ENCODE measurements around the gene PLCB1.

Gene PLCB1

DNA sequence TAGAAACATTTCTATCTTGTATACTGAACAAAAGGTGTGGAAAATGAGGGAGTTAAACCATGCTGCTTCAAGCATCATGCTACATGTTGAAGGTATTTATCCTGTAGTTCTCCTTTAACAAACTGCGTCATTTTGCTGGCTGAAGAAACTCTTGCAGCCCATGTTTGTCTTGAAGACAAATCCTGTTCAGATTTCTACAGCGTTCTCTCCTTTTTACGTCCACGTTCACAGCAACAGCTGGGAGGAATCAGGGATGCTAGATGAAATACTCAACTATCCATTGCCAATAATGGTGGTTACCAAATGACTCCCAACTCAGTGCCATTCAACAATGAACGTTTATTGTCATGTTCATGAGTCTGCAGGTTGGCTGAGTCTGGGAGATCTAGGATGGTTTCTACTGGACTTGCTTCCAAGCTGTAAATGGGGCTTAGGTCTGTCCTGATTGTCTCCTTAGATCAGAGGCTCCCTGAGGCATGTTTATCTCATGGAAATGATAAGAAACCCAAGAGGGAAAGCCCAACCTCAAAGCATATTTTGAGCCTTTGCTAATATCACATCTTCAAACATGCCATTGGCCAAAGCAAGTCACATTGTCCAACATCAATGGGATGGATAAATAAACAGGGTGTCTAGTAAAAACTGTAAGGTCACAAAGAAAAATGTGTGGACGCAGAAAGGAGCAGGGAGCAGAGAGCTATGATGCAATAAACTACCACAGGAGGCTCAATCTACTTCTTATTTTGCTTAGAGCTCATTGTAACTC is 2.7 kb upstream of the PLCB1 start:
- no peak for DNase-seq

DNA sequence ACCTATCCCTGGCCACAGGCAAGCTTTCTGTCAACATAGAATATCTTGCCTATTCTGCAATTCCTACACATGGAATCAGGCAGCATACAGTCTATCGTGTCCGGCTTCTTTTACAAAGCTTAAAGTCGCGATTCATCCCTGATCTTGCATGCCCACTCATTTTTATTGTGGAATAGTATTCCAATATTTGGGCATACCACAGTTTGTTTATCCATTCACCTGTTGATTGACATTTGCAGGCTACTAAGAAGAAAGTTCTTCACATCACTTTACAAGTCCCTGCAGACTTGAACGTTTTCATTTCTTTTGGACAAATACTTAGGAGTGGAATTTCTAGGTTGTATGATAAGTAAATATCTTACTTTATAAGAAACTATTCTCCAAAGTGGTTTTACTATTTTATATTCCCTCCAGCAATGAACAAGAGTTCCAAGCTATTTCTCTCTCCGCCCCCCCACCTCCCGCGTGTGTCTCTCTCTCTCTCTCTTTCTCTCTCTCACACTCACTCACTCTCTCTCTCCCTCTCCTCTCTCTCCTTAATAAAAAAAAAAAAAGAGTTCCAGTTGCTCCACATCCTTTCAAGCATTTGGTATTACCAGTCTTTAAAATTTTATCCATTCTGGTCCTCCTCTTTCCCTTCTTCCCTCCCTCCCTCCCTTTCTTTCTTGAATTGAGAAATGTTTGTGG is 1.1 kb upstream of the PLCB1 start:
- no peak for DNase-seq

DNA sequence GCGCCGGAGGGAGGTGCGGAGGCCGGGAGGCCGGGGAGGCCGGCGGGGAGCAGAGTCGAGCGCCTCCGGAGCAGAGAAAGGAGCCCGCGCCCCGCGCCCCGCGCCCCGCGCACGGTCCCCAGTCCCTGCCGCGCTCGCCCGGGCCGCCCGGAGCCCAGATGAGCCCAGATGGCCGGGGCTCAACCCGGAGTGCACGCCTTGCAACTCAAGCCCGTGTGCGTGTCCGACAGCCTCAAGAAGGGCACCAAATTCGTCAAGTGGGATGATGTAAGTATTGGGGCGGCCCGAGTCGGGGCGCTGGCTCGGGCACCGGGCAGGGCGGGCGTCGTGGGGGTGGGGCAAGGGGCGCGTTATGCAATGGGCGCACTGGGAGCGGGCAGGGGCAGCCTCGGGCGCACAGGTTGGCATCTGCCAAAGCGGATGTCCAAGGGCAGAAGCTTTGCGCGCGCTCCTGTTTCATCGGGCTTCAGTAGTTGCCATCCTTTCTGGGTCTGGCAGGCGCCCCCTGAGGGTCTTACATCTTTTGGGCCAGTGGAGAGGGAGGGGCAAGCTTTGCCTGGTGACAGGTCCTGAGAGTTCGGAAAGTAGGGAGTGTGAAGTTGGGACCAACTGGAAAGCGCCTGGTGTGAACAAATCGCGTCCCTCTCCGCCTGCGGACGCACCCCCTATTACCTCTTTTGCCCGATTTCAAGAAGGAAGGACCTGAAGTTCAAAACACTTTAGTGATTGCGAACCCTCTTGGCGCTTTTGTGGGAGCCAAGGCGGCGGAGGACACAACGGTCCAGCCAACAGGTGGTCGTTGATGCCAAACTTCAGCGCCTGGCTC is 631 bp downstream of the PLCB1 start:
- peak; percentile 46 for DNase-seq

DNA sequence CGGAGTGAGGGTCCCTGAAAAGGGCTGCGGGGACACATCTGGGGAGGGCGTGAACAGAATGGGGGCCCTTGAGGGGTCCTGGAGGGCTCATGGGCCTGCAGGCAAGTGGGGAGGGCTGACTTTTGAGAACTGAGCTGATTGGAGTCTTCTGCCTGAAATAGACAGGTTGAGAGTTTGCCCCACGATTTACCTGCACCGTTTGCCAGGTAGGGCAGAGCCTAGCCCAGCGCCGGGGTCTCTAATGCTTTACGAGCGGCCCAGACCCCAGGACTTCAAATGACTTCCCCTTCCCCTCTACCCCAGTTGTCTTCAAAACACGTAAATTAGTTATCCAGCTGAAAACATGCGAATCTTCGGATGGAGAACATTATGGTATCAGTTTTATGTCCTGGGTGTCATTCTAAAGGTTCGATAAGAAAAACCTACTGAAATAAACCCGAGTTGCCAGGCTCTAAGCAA is 1.3 kb downstream of the PLCB1 start:
- no peak for DNase-seq

DNA sequence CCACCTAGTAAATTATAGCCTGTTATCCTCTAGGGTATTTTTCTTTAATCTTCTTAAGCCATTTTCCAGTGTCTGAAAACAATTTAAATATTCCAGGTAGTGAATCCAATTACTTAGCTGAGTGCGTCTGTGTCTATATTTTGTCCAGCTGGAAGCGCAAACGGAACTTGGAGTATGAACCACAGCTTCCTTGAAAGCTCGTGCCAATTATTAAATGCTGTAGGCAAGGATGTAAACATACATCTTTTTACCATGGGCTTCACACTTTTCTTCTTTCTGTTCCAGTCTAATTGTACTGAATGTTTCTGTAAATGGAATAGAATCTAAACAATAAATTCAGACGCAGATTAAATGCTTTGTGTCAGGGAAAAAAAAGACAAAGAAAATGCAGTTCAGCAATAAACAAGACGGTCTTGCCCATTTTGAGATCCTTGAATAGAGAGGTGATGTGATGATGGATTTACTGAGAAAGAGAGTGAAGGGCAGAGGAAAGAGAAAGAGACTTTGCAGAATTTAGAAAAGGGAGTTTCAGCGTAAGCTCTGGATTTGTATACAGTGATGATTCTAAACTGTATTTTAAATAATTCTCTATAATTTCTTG is 1.9 kb downstream of the PLCB1 start:
- peak; percentile 62 for DNase-seq

DNA sequence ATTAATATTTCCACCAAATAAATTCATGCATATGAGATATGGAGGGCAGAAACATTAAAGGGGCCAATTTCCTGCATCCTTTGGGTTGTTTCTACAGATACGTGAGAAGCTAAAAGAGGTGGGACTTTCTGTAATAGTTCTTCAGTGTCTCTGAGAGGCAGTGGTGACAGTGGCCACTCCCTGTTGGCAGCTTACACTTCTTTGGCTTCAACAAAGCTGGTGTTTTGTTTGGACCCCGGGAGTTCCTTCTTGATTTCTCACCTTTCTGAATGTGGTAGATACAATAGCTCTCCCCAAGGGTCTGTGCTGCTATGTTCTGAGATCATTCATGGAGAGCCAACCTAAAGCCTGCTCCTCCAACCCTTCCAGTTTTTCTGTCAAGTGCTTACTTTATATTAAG is 7.8 kb downstream of the PLCB1 start:
- DNase-seq, result no peak

DNA sequence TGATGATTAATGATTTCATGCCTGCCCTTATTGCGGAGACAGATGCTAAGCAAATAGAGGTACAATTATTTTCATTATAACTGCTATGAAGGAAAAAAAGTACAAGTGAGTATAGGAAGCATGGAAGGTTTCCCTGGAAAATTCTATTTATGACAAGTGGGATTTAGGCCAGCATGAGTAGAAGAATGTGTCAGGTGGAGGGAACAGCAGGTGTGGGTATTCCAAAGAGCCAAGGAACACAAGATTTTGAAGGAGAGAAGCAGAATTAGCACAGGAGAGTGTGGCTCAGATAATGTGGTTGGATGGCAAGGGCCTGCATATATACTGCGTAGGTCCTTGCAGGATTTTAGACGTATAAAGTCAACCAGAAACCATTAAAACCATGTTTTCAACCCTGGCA is 11.4 kb downstream of the PLCB1 start:
- DNase-seq, result no peak

DNA sequence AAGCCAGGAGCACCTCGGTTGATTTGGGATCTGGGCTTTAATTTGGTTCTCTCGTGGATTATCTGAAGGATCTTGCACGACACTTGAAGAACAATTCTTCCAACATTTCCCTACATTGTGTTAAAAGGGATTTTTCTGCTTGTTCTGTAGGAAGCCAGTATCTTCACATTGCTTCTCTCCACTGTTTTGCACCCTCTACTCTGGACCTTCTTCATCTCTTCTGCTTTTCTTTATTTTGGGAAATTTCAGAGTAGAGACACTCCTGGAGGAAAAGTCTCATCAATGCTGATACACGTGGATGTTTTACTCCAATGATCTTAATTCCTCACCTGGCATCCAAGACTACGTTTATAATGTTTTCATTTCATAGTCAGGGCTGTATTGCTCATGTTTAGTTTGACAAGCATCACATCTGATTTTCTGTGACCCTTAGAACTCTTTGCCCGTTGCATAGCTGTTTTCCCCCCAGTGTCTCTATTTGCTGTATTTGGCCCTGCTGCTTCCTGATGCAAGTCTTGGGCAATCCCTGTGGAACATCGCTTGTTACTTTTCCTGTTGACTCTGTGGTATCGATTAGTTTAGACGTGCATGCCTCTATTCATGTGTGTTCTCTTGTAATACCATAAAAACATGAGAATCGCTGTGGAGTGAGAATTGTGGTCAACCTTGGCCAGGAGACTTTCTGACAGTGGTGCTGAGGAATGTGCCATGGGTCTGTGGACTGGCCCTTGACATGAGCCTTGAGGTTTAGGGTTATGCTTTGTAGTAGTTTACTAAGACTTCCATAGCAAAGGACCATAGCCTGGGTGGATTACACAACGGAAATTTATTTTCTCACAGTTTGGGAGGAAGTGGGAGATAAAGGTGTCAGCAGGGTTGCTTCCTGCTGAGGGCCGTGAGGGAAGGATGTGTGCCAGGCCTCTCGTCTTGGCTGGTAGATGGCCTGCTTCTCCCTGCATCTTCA is 12.5 kb downstream of the PLCB1 start:
- DNase-seq, result no peak

DNA sequence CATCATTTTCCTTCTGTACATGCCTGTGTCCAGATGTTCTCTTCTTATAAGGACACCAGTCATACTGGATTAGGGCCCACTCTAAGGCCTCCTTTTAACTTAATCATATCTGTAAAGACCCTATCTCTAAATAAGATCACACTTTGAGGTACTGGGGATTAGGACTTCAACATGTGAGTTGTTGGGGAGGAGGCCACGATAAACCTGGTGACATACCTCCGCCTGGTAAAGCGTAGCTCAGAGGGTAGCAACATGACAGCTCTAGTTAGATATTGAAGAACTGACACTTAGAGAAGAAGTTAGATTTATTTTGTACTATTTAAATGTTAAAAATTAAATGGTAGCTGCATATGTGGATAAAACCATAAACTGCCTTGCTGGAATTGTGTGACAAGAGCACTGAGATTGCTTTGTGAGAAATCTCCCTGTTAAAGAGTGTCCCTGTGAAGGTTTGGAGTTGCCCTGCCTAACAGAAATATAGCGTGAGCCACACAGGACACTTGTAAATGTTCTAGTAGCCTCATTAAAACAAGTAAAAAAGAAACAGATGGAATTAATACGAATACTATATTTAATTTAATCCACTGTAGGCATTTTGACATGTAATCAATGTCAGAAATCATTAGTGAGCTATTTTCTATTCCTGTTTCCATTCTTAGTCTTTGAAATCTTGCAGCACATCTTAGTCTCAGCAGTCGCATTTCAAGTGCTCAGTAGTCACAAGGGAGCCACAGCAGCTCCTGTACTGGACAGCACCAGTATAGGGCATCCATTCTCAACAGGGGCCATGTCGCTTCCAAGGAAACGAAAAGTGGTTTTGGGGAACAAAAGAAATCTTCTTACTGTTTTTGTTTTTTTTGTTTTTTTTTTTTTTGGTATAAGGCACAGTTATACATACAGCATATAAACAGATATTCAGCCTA is 13.4 kb downstream of the PLCB1 start:
- no peak for DNase-seq

DNA sequence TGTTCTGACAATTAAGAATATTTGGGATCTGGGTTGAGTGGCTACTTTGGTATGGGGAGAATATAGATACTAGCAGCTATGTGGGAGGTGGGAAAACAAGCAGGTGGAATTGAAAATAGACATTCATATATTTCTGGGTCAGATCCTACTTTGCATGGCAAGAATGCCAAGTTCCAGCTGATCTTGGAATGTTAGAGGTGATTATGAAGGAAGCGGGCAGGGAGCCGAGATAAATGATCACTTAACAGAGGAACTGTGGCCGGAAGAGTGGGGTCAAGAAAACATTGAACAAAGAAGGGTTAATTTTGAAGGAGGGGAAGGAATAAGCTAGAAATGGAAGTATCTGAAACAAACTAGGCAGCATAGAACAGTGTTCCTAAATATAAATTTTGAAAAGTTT is 15.4 kb downstream of the PLCB1 start:
- no peak for DNase-seq

DNA sequence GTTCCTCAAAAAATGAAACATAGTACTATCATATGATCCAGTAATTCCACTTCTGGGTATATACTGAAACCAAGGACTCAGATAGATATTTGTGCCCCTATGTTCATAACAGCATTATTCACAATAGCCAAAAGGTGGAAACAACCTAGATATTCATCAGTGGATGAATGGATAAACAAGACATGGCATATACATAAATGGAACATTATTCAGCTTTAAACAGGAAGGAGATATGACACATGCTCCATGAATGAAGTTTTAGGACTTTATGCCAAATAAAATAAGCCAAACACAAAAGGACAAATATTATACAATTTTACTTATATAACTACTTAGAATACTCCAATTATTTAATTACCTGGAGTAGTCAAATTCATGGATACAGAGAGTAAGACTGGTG is 16.4 kb downstream of the PLCB1 start:
- DNase-seq, result no peak

DNA sequence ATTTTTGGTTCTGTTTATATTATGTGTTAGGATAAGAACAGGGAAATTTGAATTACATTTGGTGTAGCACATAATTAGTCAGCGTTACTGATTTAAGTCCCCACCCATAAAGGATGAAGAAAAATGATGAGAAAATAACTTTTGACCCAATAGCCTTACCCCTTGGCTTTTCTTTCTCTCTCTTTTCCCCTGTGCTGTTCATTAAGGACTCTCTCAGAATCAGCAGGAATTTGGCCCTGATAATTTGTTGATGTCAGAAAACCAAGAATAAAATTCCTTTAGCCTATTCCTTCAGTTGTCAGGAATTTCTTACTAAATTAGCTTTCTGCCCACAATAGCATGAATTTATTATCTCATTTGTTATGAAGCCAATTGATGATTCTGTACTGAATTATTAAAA is 18.5 kb downstream of the PLCB1 start:
- DNase-seq, result no peak

DNA sequence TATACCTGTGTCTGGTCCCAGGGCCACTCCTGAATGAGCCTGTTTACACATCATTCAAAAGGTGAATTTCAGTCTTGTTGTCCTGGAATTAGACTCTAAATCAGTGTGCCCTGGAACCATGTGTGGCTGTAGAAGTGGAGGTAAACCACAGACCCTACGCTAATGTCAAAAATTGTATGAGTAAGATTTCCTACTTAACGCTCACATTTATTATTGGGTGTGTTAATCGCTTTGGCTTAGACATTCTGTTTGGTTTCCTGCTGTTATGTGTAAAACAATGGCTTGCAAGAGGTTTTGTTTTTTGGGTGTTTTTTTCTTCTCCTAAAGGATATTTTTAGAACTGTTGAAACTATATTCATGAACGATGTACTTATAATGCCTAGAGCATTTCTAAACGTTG is 19.3 kb downstream of the PLCB1 start:
- peak; percentile 69 for DNase-seq

DNA sequence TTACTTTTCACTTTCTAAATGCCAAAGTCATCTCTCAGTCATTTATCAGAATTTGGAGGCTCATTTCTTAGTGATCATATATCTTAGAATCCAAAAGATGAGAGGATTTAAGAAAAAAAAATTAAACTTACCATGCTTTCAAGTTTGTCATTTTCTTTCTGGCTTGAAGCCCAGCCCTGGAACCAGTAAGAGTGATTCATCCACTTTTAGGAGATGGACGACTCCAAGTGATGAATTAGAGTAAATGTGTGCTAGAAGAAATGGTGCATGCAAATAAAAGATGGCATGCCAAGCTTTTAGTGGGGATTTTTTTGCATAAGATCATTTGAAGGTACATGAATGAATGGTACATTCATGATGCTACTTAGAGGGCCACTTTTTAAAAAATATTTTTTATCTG is 20.1 kb downstream of the PLCB1 start:
- no peak for DNase-seq

DNA sequence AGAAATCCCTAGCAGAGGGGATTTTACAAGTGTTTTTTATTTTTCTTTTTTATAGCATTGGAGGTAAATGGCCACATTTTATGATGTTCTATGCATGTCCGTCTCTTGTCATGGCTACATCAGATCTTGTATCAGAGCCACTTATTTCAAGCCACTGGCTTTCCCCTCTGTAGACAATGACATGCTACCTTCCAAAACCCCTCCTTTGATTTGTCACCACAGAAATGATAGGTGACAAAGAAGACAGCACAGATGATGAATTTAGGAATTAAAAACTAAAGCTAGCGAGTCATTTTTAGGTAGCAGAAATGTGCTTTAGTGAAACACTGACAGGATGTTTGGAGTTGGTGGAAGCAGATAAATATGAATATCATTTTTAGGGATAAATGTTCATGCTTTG is 20.8 kb downstream of the PLCB1 start:
- no peak for DNase-seq

DNA sequence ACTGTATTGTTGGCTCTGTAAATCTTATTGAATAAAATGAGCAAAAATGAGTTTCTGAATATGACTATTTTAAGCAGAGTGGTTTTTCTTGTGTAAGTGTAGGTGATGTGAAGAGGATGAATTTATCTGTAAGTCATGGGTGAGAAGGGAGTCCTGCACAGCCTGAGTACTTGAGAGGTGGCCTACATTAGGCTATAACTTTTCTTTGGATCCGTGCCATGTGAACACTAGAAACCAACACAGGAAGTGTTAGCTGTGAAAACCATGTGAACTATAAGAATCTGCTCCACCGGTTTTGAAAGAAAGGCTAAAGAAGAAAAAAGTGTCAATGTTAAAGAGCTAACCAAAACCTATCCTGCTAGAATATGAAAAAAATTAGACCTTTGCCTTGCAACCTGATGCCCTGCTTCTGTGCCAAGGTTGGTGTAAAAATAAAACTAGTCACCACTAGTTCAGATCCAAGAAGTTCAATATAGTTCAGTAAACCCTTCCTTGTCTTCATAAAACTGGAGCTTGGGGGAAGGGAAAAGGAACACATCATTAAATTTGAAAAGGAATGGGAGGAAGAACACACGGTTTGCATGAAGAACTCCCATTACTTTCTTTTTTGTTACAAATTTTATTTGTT is 21.3 kb downstream of the PLCB1 start:
- DNase-seq, result no peak

DNA sequence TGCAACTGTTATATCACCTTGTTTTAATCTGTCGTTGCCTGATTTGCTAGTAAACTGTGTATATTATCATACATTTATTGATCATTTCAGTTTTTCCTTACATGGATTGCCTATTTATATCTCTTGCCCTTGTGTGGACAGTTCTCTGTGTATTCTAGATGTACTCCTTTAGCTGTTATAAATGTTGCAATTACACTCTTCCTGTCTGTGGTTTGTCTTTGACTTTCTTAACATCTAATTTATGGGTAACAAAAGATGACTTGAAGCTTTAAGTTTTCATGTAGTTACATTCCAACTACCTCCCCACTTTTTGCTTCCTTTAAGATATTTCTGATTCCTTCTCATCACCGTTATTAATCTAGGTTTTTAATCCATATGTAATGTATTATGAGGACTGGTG is 22.6 kb downstream of the PLCB1 start:
- no peak for DNase-seq

DNA sequence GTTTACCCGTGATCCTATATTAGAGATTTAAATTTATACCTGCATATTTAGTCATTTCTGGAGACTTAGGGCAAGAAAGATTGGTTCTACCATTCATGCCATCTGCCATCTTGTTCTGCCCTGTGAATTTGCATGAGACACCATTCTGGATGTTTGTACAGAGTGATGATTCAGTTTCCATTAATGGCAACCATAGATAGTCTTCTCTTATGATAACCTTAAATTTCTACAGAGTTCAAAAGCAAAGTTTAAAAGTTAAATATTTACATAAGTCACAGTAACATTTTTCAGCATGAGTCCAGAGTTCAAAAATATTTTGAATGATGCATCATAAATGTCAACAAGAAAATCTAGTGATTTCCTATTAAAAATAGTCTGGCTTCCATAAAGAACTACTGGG is 23.2 kb downstream of the PLCB1 start:
- no peak for DNase-seq

DNA sequence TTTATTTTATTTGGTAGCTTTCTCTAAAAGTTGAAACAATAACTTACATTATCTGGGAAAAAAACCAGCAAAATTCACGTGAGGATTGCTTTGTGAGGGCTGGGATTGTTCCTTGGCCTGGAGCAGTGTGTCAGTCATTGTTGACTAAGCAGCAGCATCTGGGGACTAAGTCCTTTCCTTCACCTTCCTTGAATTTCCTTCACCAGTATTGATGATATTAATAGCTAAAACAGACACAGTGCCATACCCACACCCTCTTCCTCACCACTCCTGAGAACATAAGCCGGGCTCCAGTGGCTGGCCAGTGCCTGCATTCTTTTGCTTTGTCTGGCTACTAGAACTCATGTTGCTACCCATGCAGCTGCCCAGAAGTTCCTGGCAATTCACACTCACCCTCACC is 23.7 kb downstream of the PLCB1 start:
- DNase-seq, result peak; percentile 81
